ENCODE data around the gene TEDC2. TPM values are rescaled to one million over a fixed set of nuclear protein-coding genes. Genes with fewer than 3 reads are reported as not detected.

The TEDC2 gene
- total RNA-seq, 3 donors from 2014 or later, result 0.98 to 1.0 TPM; not detected in 1

DNA sequence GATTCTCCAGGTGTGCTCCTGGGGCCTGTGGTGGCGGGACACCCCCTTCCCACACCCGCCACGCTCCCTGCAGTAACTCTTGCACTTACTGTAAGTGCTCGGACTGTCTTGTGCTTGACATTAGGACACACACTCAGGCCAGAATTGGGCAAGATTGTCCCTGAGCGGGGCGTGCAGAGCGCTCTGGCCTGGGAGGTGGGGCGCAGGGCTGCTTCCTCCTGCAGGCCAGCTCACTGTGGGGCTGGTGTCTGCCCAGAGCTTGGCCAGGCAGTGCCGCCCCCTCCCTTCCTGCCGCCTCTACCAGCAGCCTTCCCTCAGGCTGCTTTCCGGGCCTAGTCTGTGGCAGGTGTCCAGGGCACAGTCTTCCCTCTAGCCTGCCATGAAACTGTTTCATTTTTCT, 47.8 kb downstream of the TEDC2 start:
- Histone ChIP-seq H3K4me3 (no peak overlapping the region), H3K36me3 (no peaks in the 10 kb centered on the region), H3K4me1 (peaks cover 0 to under 1% of the 10 kb centered on the region in 2 donors), H3K9me3 (no peaks in the 10 kb centered on the region), H3K27me3 (no peaks in the 10 kb centered on the region), H3K27ac (peak overlapping the region; percentile 9 to 54)
- no peak for TF ChIP-seq POLR2A (IDR thresholded peaks at IDR 0.05)
- no peak for TF ChIP-seq POLR2AphosphoS5 (IDR thresholded peaks at IDR 0.05)
- TF ChIP-seq, protein P1, sequence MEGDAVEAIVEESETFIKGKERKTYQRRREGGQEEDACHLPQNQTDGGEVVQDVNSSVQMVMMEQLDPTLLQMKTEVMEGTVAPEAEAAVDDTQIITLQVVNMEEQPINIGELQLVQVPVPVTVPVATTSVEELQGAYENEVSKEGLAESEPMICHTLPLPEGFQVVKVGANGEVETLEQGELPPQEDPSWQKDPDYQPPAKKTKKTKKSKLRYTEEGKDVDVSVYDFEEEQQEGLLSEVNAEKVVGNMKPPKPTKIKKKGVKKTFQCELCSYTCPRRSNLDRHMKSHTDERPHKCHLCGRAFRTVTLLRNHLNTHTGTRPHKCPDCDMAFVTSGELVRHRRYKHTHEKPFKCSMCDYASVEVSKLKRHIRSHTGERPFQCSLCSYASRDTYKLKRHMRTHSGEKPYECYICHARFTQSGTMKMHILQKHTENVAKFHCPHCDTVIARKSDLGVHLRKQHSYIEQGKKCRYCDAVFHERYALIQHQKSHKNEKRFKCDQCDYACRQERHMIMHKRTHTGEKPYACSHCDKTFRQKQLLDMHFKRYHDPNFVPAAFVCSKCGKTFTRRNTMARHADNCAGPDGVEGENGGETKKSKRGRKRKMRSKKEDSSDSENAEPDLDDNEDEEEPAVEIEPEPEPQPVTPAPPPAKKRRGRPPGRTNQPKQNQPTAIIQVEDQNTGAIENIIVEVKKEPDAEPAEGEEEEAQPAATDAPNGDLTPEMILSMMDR (IDR thresholded peaks at IDR 0.05), result no peak
- intact Hi-C loops (cut with DNase I; ENCODE audit: low total_unique reads), result no loop called here
- no peak for DNase-seq (ENCODE audit: low spot score in 2 of 2)

DNA sequence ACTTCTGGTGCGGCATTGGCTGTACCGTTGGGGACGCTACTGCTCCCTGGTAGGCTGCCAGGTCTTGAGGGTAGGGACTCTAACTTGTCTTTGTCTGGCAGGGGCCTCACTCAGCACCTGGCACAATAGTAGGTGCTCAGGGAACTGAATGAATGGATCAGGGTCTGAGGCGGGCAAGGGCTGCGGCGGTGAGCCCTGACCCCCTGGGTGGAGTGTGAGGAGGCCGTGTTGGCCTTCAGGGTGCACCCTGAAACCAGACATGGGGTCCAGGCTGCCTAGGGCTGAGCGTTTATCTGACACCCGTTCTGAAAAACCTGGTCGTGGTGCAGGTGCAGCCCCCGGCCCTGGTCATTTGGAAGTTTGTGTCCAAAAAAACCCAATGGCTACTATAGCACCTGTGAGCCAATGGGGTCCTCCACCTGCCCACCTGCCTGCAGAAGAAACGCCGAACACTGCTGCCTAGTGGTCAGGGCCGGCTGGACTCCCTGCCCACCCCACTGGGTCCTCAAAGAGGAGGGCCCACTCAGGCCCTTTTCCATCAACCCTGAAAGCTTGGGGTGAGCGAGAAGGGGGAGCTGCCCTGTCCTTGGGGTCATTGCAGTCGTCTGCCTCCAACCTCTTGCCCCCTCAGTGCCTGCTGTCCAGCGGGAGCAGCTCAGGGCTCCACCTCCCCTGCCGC, 49.0 kb downstream of the TEDC2 start:
- H3K4me1 ChIP-seq, result no peaks in the 10 kb centered on the region
- no peaks in the 10 kb centered on the region for H3K9me3 ChIP-seq
- H3K4me3 ChIP-seq, result no peak overlapping the region
- TF ChIP-seq POLR2AphosphoS5 (IDR thresholded peaks at IDR 0.05) (no peak), POLR2A (IDR thresholded peaks at IDR 0.05) (no peak)
- TF ChIP-seq, protein P1 (IDR thresholded peaks at IDR 0.05), result no peak
- no peaks in the 10 kb centered on the region for H3K36me3 ChIP-seq
- no peak for DNase-seq (ENCODE audit: low spot score in 2 of 2)
- H3K27ac ChIP-seq, result peak overlapping the region in 1 of 2 donors; percentile 32
- H3K27me3 ChIP-seq, result no peaks in the 10 kb centered on the region
- intact Hi-C loops (cut with DNase I; ENCODE audit: low total_unique reads), result no loop called here

DNA sequence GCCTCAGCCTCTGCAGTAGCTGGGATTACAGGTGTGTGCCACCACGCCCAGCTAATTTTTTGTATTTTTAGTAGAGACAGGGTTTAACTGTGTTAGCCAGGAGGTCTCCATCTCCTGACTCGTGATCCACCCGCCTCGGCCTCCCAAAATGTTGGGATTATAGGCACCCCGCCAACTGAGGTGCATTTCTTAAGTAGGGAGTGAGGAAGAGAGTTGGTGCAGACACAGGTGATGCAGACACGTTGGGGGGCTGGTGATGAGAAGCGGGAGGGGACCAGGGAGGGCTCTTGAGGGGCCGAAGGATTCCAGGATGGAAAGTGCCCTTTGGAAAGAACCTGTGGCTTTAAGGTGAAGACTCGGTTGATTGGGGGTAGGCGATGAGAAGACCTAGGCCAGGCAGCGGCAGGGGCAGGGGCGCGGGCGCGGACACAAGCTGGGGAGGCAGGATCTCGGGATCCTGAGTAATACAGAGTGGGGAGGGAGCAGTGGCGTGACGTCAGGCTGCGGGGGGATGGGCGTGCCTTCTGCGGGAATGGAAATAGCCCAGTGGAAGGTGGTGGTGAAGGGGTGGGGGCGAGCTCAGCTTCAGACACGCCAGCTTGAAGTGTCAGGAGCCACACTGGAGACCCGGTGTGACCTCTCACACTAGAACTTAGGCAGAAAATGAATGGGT, 51.4 kb downstream of the TEDC2 start:
- Histone ChIP-seq H3K36me3 (no peaks in the 10 kb centered on the region), H3K27ac (peak overlapping the region in 1 of 2 donors; percentile 98), H3K9me3 (no peaks in the 10 kb centered on the region), H3K4me3 (peak overlapping the region in 2 of 3 donors; percentile 9 to 47), H3K27me3 (no peaks in the 10 kb centered on the region), H3K4me1 (peaks cover 0 to 15% of the 10 kb centered on the region in 2 donors)
- DNase-seq (ENCODE audit: low spot score in 2 of 2), result no peak
- intact Hi-C loops (cut with DNase I; ENCODE audit: low total_unique reads), result no loop called here
- TF ChIP-seq POLR2AphosphoS5 (IDR thresholded peaks at IDR 0.05) (peak in 2 of 3 donors; percentile 40 to 44), POLR2A (IDR thresholded peaks at IDR 0.05) (no peak)

DNA sequence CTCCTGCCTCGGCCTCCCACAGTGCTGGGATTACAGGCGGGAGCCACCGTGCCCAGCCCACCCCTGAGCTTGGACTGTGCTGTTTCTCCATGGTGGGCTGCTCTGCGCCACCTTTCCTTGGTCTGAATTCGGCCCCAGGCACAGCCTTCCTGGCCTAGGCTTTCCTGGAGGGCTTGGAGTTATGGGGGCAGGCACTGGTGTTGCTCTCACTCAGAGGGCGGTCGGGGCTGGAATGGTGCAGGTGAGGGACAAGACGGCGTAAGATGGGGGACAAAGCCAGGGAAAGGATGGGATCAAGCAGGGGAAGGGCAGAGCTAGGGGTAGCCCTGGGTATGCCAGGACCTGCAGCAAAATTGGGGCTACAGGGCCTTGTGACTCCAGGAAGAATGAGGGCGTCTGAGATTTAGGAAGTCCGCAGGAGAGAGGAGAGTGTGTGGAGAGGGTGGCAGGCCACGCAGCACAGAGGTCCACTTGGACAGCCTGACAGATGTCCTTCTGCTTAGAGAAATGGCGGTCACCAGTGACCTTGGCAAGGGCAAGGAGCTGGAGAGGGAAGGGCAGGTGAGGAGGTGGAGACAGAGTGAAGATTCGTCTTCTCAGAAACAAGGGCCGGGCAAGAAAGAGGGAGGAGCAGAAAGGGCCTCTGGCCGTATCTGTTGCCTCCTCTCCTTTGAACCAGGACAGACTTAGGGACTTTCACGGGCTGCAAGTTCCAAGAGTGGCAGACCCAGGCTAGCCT, 52.3 kb downstream of the TEDC2 start:
- Histone ChIP-seq H3K4me1 (peaks cover 6 to 24% of the 10 kb centered on the region in 2 donors), H3K36me3 (no peaks in the 10 kb centered on the region), H3K4me3 (no peak overlapping the region), H3K27me3 (no peaks in the 10 kb centered on the region), H3K9me3 (no peaks in the 10 kb centered on the region), H3K27ac (peak overlapping the region; percentile 98 to 99)
- TF ChIP-seq POLR2A (IDR thresholded peaks at IDR 0.05) (no peak), POLR2AphosphoS5 (IDR thresholded peaks at IDR 0.05) (no peak)
- TF ChIP-seq, protein P1 (IDR thresholded peaks at IDR 0.05), result no peak
- DNase-seq (ENCODE audit: low spot score in 2 of 2), result no peak
- intact Hi-C loops (cut with DNase I; ENCODE audit: low total_unique reads), result no loop called here

- intact Hi-C loops (cut with DNase I; ENCODE audit: low total_unique reads), result no loop called here
- DNase-seq (ENCODE audit: low spot score in 2 of 2), result no peak
- Histone ChIP-seq H3K9me3 (no peaks in the 10 kb centered on the region), H3K4me1 (peaks cover 6 to 31% of the 10 kb centered on the region in 2 donors), H3K36me3 (no peaks in the 10 kb centered on the region), H3K4me3 (peak overlapping the region; percentile 90 to 96 (median 93)), H3K27ac (peak overlapping the region; percentile 98 to 99), H3K27me3 (no peaks in the 10 kb centered on the region)
- TF ChIP-seq POLR2A (IDR thresholded peaks at IDR 0.05) (no peak), POLR2AphosphoS5 (IDR thresholded peaks at IDR 0.05) (no peak)
- TF ChIP-seq, protein P1 (IDR thresholded peaks at IDR 0.05), result no peak
Measured at GRCh38 chr16:2512735-2513404, 53.0 kb downstream of the TEDC2 start.
